ENCODE results near the gene YPEL5.

YPEL5 gene

GRCh38 chr2:30104307-30104706, 42.5 kb upstream of the YPEL5 start:
- no peaks in the 10 kb centered on the region for H3K9me2 ChIP-seq (replicated peaks; ENCODE audit: insufficient read depth, low read length)
- no peak overlapping the region for H3K4me2 ChIP-seq (ENCODE audit: low read depth, low read length, poor library complexity, severe bottlenecking)
- H2AFZ ChIP-seq (ENCODE audit: low read depth, low read length, severe bottlenecking), result no peak overlapping the region
- no peak overlapping the region for H3K27ac ChIP-seq (ENCODE audit: low read depth, low read length)
- H3K27me3 ChIP-seq (ENCODE audit: low read length), result no peaks in the 10 kb centered on the region
- H4K20me1 ChIP-seq (ENCODE audit: low read depth, low read length), result no peaks in the 10 kb centered on the region
- H3K9me3 ChIP-seq (ENCODE audit: insufficient read depth, low read length), result no peaks in the 10 kb centered on the region
- no peak overlapping the region for H3K4me3 ChIP-seq (ENCODE audit: insufficient read depth, low read length, poor library complexity, severe bottlenecking)
- H3K36me3 ChIP-seq (ENCODE audit: low read length), result no peaks in the 10 kb centered on the region
- H3K79me2 ChIP-seq (ENCODE audit: insufficient read depth, low read length), result no peaks in the 10 kb centered on the region
- H3F3A ChIP-seq (ENCODE audit: insufficient read depth), result no peaks in the 10 kb centered on the region
- no peak for TF ChIP-seq EZH2phosphoT487 (conservative IDR thresholded peaks at IDR 0.05; ENCODE audit: low read length)
- TF ChIP-seq, protein P1, sequence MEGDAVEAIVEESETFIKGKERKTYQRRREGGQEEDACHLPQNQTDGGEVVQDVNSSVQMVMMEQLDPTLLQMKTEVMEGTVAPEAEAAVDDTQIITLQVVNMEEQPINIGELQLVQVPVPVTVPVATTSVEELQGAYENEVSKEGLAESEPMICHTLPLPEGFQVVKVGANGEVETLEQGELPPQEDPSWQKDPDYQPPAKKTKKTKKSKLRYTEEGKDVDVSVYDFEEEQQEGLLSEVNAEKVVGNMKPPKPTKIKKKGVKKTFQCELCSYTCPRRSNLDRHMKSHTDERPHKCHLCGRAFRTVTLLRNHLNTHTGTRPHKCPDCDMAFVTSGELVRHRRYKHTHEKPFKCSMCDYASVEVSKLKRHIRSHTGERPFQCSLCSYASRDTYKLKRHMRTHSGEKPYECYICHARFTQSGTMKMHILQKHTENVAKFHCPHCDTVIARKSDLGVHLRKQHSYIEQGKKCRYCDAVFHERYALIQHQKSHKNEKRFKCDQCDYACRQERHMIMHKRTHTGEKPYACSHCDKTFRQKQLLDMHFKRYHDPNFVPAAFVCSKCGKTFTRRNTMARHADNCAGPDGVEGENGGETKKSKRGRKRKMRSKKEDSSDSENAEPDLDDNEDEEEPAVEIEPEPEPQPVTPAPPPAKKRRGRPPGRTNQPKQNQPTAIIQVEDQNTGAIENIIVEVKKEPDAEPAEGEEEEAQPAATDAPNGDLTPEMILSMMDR (IDR thresholded peaks at IDR 0.05; ENCODE audit: insufficient read depth, low read length, poor library complexity, severe bottlenecking), result no peak
- no peak overlapping the region for H3K9ac ChIP-seq (ENCODE audit: low read length)

DNA sequence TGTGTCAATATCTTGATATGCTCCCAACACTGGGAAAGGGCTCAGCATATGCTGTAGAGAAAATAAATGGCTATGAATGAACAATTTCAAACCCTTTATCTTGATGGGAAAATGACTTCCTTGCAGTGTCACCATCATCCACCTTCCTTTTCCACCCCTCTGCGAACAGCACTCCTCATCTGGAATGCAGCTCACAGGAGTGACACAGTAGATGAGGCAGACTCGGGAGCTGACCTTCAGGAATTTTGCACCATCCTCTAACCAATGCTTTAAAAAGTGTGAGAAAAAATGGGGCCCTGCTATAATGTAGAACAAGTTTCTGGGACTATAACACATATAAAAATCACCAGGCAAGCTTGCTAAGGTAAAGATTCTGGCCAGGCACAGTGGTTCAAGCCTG, 41.3 kb upstream of the YPEL5 start:
- Histone ChIP-seq H3K27ac (ENCODE audit: low read depth, low read length) (no peak overlapping the region), H3K4me3 (ENCODE audit: insufficient read depth, low read length, poor library complexity, severe bottlenecking) (no peak overlapping the region), H3F3A (ENCODE audit: insufficient read depth) (no peaks in the 10 kb centered on the region), H3K27me3 (ENCODE audit: low read length) (no peaks in the 10 kb centered on the region), H3K36me3 (ENCODE audit: low read length) (no peaks in the 10 kb centered on the region), H2AFZ (ENCODE audit: low read depth, low read length, severe bottlenecking) (no peak overlapping the region), H3K79me2 (ENCODE audit: insufficient read depth, low read length) (no peaks in the 10 kb centered on the region), H3K4me2 (ENCODE audit: low read depth, low read length, poor library complexity, severe bottlenecking) (no peak overlapping the region), H3K9me3 (ENCODE audit: insufficient read depth, low read length) (no peaks in the 10 kb centered on the region), H3K9me2 (replicated peaks; ENCODE audit: insufficient read depth, low read length) (no peaks in the 10 kb centered on the region), H3K9ac (ENCODE audit: low read length) (no peak overlapping the region), H4K20me1 (ENCODE audit: low read depth, low read length) (no peaks in the 10 kb centered on the region)
- TF ChIP-seq, protein P1 (IDR thresholded peaks at IDR 0.05; ENCODE audit: insufficient read depth, low read length, poor library complexity, severe bottlenecking), result no peak
- no peak for TF ChIP-seq EZH2phosphoT487 (conservative IDR thresholded peaks at IDR 0.05; ENCODE audit: low read length)

DNA sequence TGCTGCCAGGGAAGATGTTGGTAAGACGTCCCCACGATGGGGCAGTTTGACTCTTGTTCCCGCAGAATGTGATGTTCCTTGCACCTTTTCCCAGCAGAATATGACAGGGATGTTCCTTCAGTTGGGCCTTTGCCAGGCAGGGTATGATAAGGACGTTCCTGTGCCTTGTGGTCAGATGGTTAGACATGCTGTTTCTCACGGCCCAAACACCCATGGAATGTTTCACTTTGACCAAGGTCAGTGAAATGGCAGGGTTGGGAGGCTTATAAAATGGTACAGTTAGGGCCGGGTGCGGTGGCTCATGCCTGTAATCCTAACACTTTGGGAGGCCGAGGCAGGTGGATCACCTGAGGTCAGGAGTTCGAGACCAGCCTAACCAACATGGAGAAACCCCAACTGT, 40.3 kb upstream of the YPEL5 start:
- no peaks in the 10 kb centered on the region for H3F3A ChIP-seq (ENCODE audit: insufficient read depth)
- H3K9me2 ChIP-seq (replicated peaks; ENCODE audit: insufficient read depth, low read length), result no peaks in the 10 kb centered on the region
- H3K9me3 ChIP-seq (ENCODE audit: insufficient read depth, low read length), result no peaks in the 10 kb centered on the region
- no peak overlapping the region for H3K4me2 ChIP-seq (ENCODE audit: low read depth, low read length, poor library complexity, severe bottlenecking)
- no peaks in the 10 kb centered on the region for H4K20me1 ChIP-seq (ENCODE audit: low read depth, low read length)
- H3K36me3 ChIP-seq (ENCODE audit: low read length), result no peaks in the 10 kb centered on the region
- no peak overlapping the region for H2AFZ ChIP-seq (ENCODE audit: low read depth, low read length, severe bottlenecking)
- no peaks in the 10 kb centered on the region for H3K27me3 ChIP-seq (ENCODE audit: low read length)
- no peak overlapping the region for H3K4me3 ChIP-seq (ENCODE audit: insufficient read depth, low read length, poor library complexity, severe bottlenecking)
- H3K79me2 ChIP-seq (ENCODE audit: insufficient read depth, low read length), result no peaks in the 10 kb centered on the region
- TF ChIP-seq EZH2phosphoT487 (conservative IDR thresholded peaks at IDR 0.05; ENCODE audit: low read length), result no peak
- TF ChIP-seq, protein P1 (IDR thresholded peaks at IDR 0.05; ENCODE audit: insufficient read depth, low read length, poor library complexity, severe bottlenecking), result no peak
- no peak overlapping the region for H3K27ac ChIP-seq (ENCODE audit: low read depth, low read length)
- H3K9ac ChIP-seq (ENCODE audit: low read length), result no peak overlapping the region

Measured in SU-DHL-6 (cell line).